Measurements from ENCODE around the gene PCBP3. TPM values are rescaled to one million over a fixed set of nuclear protein-coding genes. Genes with fewer than 3 reads are reported as not detected.
A peak's percentile ranks its signal among the peaks of the same experiment; 100 is the strongest.

The PCBP3 gene
- total RNA-seq, 2 experiments from 2014 or later, result 1.9 to 2.2 TPM

DNA sequence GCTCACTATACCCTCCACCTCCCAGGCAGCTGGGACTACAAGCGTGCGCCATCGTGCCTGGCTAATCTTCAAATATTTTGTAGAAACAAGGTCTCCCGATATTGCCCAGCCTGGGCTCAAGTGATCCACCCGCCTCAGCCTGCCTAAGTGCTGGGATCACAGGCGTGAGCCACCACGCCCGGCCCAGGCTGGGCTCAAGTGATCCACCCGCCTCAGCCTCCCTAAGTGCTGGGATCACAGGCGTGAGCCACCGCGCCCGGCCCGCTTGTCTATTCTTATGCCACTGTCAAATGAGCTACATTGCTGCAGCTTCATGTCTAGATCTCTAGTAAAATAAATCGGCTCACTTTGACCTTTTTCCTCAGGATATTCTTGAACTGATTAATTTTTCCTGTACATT is 230.3 kb downstream of the PCBP3 start:
- Mint-ChIP-seq H3K36me3 (ENCODE audit: low read depth) (no peaks in the 10 kb centered on the region), H3K27me3 (peaks cover 5% of the 10 kb centered on the region), H3K4me3 (no peak overlapping the region), H3K27ac (no peak overlapping the region), H3K4me1 (ENCODE audit: low read depth) (peaks cover under 1% of the 10 kb centered on the region), H3K9me3 (no peaks in the 10 kb centered on the region)
- TF ChIP-seq, protein P1, sequence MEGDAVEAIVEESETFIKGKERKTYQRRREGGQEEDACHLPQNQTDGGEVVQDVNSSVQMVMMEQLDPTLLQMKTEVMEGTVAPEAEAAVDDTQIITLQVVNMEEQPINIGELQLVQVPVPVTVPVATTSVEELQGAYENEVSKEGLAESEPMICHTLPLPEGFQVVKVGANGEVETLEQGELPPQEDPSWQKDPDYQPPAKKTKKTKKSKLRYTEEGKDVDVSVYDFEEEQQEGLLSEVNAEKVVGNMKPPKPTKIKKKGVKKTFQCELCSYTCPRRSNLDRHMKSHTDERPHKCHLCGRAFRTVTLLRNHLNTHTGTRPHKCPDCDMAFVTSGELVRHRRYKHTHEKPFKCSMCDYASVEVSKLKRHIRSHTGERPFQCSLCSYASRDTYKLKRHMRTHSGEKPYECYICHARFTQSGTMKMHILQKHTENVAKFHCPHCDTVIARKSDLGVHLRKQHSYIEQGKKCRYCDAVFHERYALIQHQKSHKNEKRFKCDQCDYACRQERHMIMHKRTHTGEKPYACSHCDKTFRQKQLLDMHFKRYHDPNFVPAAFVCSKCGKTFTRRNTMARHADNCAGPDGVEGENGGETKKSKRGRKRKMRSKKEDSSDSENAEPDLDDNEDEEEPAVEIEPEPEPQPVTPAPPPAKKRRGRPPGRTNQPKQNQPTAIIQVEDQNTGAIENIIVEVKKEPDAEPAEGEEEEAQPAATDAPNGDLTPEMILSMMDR (IDR thresholded peaks at IDR 0.05), result no peak
- ChIA-PET CTCF (no interaction called here), POLR2A (no interaction called here)
- intact Hi-C loops (cut with micrococcal nuclease), result no loop called here
- DNase-seq (no peak), ATAC-seq (no peak)

DNA sequence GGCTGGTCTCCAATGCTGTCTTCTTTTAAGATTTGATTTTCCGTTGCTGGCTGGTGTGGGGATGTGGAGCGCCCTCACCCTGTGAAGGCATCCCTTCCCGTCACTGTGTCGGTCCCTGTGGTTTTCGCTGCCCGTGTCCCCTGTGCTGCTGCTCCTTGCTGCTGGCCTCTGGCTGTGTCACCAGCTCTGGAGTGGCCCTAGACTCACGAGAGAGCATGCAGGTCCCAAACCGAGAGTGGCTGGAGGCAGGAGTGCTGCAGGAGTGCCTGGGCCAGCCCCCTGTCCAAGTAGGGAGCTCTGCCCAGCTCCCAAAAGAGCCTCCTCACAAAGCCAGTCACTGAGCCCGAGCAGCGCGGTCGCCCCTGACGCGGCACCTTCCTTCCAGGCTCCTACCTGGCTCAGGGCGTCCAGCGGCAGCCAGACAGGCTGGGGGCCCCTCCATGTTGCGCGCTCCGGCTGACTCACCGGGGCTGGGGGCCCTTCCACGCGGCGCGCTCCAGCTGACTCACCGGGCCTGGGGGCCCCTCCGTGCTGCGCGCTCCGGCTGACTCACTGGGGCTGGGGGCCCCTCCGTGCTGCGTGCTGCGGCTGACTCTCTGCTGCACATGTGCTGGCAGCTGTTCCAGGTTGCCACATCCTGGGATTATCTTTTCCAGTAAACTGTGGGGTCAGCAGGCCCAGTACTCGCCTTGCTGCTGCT is 231.3 kb downstream of the PCBP3 start:
- Mint-ChIP-seq H3K9me3 (no peaks in the 10 kb centered on the region), H3K36me3 (ENCODE audit: low read depth) (no peaks in the 10 kb centered on the region), H3K4me3 (no peak overlapping the region), H3K4me1 (ENCODE audit: low read depth) (peaks cover 4% of the 10 kb centered on the region), H3K27ac (no peak overlapping the region), H3K27me3 (peaks cover 5% of the 10 kb centered on the region)
- DNase-seq, result no peak
- TF ChIP-seq, protein P1 (IDR thresholded peaks at IDR 0.05), result no peak
- peak; percentile 67 for ATAC-seq
- intact Hi-C loops (cut with micrococcal nuclease), result no loop called here
- POLR2A ChIA-PET, result no interaction called here
- CTCF ChIA-PET, result interaction anchor here (1.0 kb wide), 1 partner anchor 154 kb away, joined by 3 read pairs; no protein-coding TSS in a partner anchor

DNA sequence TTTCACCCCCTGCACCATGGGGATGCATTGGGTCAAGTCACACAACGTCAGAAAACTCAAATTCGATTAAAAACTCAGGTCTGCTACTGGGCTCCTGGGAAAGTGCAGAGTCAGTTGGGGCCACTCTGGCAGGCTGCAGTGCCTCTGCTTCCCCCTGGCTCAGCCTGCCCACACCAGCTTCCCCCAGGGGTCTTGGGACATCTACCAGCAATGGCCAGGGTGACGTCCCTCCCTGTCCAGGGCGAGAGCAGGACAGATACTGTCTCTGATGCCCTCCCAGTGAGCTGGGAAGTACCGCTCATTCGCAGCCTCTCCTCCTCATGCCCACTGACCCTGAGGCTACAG is 231.9 kb downstream of the PCBP3 start:
- ChIA-PET CTCF (interaction anchor here (1.0 kb wide), 1 partner anchor 154 kb away, joined by 3 read pairs; no protein-coding TSS in a partner anchor), POLR2A (no interaction called here)
- Mint-ChIP-seq H3K4me1 (ENCODE audit: low read depth) (peaks cover 9% of the 10 kb centered on the region), H3K4me3 (no peak overlapping the region), H3K27me3 (peaks cover 6% of the 10 kb centered on the region), H3K36me3 (ENCODE audit: low read depth) (no peaks in the 10 kb centered on the region), H3K9me3 (no peaks in the 10 kb centered on the region), H3K27ac (no peak overlapping the region)
- DNase-seq (no peak), ATAC-seq (no peak)
- TF ChIP-seq, protein P1 (IDR thresholded peaks at IDR 0.05), result no peak
- intact Hi-C loops (cut with micrococcal nuclease), result no loop called here

DNA sequence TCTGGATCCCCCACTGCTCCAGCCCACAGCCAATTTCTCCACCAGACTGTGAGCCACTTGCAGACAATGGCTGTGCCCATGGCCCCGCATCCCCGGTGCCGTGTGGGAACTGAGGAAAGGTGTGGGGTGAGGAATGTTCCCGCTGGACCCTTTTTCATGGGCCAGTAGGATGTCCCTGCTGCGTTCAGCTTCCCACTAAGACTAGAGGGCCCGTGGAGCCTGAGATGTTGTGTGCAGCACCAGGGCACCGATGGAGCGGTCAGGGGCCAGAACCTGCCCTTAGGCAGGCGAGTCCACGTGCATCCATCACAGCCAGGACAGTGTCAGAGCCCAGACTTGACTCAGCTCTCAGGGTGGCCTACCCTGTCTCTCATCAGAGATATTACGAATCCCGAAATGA is 232.4 kb downstream of the PCBP3 start:
- no peak for DNase-seq
- peaks cover 14% of the 10 kb centered on the region for H3K4me1 Mint-ChIP-seq (ENCODE audit: low read depth)
- no peak overlapping the region for H3K4me3 Mint-ChIP-seq
- CTCF ChIA-PET, result no interaction called here
- H3K27ac Mint-ChIP-seq, result no peak overlapping the region
- H3K36me3 Mint-ChIP-seq (ENCODE audit: low read depth), result no peaks in the 10 kb centered on the region
- TF ChIP-seq, protein P1 (IDR thresholded peaks at IDR 0.05), result no peak
- POLR2A ChIA-PET, result no interaction called here
- no peak for ATAC-seq
- H3K27me3 Mint-ChIP-seq, result peaks cover 8% of the 10 kb centered on the region
- intact Hi-C loops (cut with micrococcal nuclease), result no loop called here
- no peaks in the 10 kb centered on the region for H3K9me3 Mint-ChIP-seq

DNA sequence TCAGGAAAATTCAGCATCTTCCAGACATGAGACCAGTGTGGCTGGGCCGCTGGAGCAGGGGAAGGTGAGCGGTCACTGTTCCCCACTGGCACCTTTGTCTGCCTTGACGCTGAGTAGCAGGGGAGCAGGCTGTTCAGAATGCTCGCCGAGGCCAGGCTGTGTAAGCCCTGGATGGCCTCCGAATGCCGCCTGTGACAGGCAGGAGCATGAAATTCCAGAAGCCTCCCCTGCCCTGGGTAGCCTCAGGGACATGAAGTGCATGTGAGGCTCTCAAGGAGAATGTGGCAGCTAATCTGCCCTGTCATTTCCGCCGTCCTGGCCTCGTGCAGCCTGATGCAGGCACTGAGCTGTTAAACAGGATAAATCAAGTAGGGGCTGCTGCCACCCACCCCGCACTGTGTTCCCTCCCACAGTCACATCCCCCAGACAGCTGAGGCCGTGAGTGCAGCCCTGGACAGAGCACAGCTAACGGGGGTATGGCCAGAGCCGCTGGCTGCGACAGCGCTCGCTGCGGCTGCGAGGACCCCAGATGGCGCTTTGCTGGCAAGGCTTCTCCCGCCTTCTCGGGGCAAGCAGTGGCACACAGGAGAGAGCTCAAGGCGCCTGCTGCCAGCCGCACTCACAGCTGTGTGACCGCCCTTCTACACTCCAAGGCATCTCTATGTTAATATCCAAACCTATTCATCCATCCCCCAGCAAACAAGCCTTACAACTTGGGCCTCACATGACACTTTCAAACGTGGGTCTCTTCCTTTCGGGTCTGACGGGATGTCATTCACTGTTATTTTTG is 233.1 kb downstream of the PCBP3 start:
- intact Hi-C loops (cut with micrococcal nuclease), result no loop called here
- POLR2A ChIA-PET, result interaction anchor here (1.7 kb wide), 1 partner anchor 9 kb away, joined by 4 read pairs; no protein-coding TSS in a partner anchor
- ATAC-seq (no peak), DNase-seq (no peak)
- TF ChIP-seq, protein P1 (IDR thresholded peaks at IDR 0.05), result no peak
- CTCF ChIA-PET, result no interaction called here
- H3K9me3 Mint-ChIP-seq, result no peaks in the 10 kb centered on the region
- no peaks in the 10 kb centered on the region for H3K36me3 Mint-ChIP-seq (ENCODE audit: low read depth)
- peaks cover 8% of the 10 kb centered on the region for H3K27me3 Mint-ChIP-seq
- H3K4me3 Mint-ChIP-seq, result no peak overlapping the region
- H3K4me1 Mint-ChIP-seq (ENCODE audit: low read depth), result peaks cover 19% of the 10 kb centered on the region
- H3K27ac Mint-ChIP-seq, result no peak overlapping the region
